HepG2 (cell line): Measurements from ENCODE around the gene CFAP54. TPM values are rescaled to one million over a fixed set of nuclear protein-coding genes. Genes with fewer than 3 reads are reported as not detected.

Source experiments
- AKAP8 ChIP-seq: sonication (generic); formaldehyde crosslinking; IDR thresholded peaks from 2 replicates; pipeline ENCODE4 v1.5.1; 2020; ENCODE audit warnings: mild to moderate bottlenecking, missing genetic modification reagents
- CHCHD3 ChIP-seq: sonication (generic); formaldehyde crosslinking; IDR thresholded peaks from 2 replicates; pipeline ENCODE4 v1.8.0; 2022; ENCODE audit warnings: mild to moderate bottlenecking, missing genetic modification reagents, moderate library complexity
- FOXA3 ChIP-seq: IDR thresholded peaks from 2 replicates; pipeline ENCODE4 v1.6.1; 2016; ENCODE audit warnings: missing genetic modification reagents, missing compliant biosample characterization
- GTF3A ChIP-seq: sonication (generic); formaldehyde crosslinking; conservative IDR thresholded peaks from 2 replicates; pipeline ENCODE4 v1.4.0; 2020; ENCODE audit warnings: mild to moderate bottlenecking, missing genetic modification reagents
- HMG20B ChIP-seq: conservative IDR thresholded peaks from 2 replicates; pipeline ENCODE4 v1.6.1; 2016; ENCODE audit warnings: missing genetic modification reagents, missing compliant biosample characterization
- MAFG ChIP-seq: sonication (generic); formaldehyde crosslinking; IDR thresholded peaks from 2 replicates; pipeline ENCODE4 v1.5.1; 2020; ENCODE audit warnings: mild to moderate bottlenecking, missing genetic modification reagents
- MZF1 ChIP-seq: sonication (generic); formaldehyde crosslinking; IDR thresholded peaks from 2 replicates; pipeline ENCODE4 v1.8.1; 2023; ENCODE audit warnings: mild to moderate bottlenecking, missing genetic modification reagents, borderline replicate concordance
- NFE2L1 ChIP-seq: sonication (generic); formaldehyde crosslinking; IDR thresholded peaks from 2 replicates; pipeline ENCODE4 v1.4.0; 2020; ENCODE audit warnings: missing genetic modification reagents, mild to moderate bottlenecking, borderline replicate concordance
- PPARG ChIP-seq: conservative IDR thresholded peaks from 2 replicates; pipeline ENCODE4 v1.6.1; 2016; ENCODE audit warnings: missing biosample characterization, missing genetic modification reagents
- RFX1 ChIP-seq: fragments of 450-650 bp; IDR thresholded peaks from 2 replicates; pipeline ENCODE4 v1.6.1; 2017
- TBX2 ChIP-seq: sonication (generic); formaldehyde crosslinking; IDR thresholded peaks from 2 replicates; pipeline ENCODE4 v1.5.0; 2020; ENCODE audit warnings: missing genetic modification reagents, mild to moderate bottlenecking, borderline replicate concordance
- ZNF136 ChIP-seq: sonication (generic); formaldehyde crosslinking; IDR thresholded peaks from 2 replicates; pipeline ENCODE4 v1.8.1; 2022; ENCODE audit warnings: low read depth, mild to moderate bottlenecking, moderate library complexity, missing genetic modification reagents
- ZNF333 ChIP-seq: sonication (generic); formaldehyde crosslinking; IDR thresholded peaks from 2 replicates; pipeline ENCODE4 v1.4.0; 2020; ENCODE audit warnings: mild to moderate bottlenecking, missing genetic modification reagents, borderline replicate concordance
- ZNF549 ChIP-seq: sonication (generic); formaldehyde crosslinking; IDR thresholded peaks from 2 replicates; pipeline ENCODE4 v1.5.0; 2020; ENCODE audit warnings: missing genetic modification reagents
- ZNF644 ChIP-seq: IDR thresholded peaks from 2 replicates; pipeline ENCODE4 v1.6.1; 2016; ENCODE audit warnings: low read depth
- ZNF652 ChIP-seq: IDR thresholded peaks from 2 replicates; pipeline ENCODE4 v1.6.1; 2016; ENCODE audit warnings: low read depth, borderline replicate concordance
- ZNF782 ChIP-seq: sonication (generic); formaldehyde crosslinking; IDR thresholded peaks from 2 replicates; pipeline ENCODE4 v1.4.0; 2020; ENCODE audit warnings: missing genetic modification reagents, mild to moderate bottlenecking, borderline replicate concordance
- ZSCAN21 ChIP-seq: sonication (generic); formaldehyde crosslinking; IDR thresholded peaks from 2 replicates; pipeline ENCODE4 v1.8.0; 2022; ENCODE audit warnings: mild to moderate bottlenecking, missing genetic modification reagents, moderate library complexity, borderline replicate concordance
- polyA plus RNA-seq, 8 experiments: library from polyadenylated mRNA; depleted of rRNA in 3 of 8; stranded (reverse) in 7 of 8; unstranded in 1 of 8; fragments of >200 nt; fragmentation: Illumina TruSeq in 4 of 8; extraction: Trizol in 4 of 8; gene quantifications; 2 replicates each; pipeline versions ENCODE4 v1.2.1 to v1.2.3, GENCODE V29; 2011 to 2016; ENCODE audit warnings: low read depth in 4 of 8, missing spikeins in 1 of 8, mixed read lengths in 1 of 8; ENCODE audit not compliant: insufficient read depth in 1 of 8
- total RNA-seq, 5 experiments: library from RNA; depleted of rRNA; stranded (reverse); fragments of >200 nt; fragmentation: Illumina TruSeq; extraction: Trizol; gene quantifications; 2 replicates each; pipeline ENCODE4 v1.2.3, GENCODE V29; 2016; ENCODE audit warnings: low read depth in 1 of 5
- TF ChIP-seq, protein P1 (sequence below): sonication (generic); formaldehyde crosslinking; conservative IDR thresholded peaks from 2 replicates; pipeline ENCODE4 v1.4.0; 2020; ENCODE audit warnings: missing genetic modification reagents
- TF ChIP-seq, protein P2 (sequence below), 2 experiments: sonication (generic) in 1 of 2; formaldehyde crosslinking in 1 of 2; IDR thresholded peaks; 2 replicates each; pipeline versions ENCODE4 v1.6.1 to v1.9.0; 2014 to 2022; ENCODE audit warnings: antibody characterized with exemption in 1 of 2, borderline replicate concordance in 1 of 2, inconsistent platforms in 1 of 2, low read depth in 1 of 2, missing genetic modification reagents in 1 of 2
- TF ChIP-seq, protein P3 (sequence below): sonication (generic); formaldehyde crosslinking; IDR thresholded peaks from 2 replicates; pipeline ENCODE4 v1.8.1; 2022; ENCODE audit warnings: mild to moderate bottlenecking, missing genetic modification reagents

The CFAP54 gene
- total and polyA plus RNA-seq, 2 of the 13 experiments (the other 11 are each of a cell fraction or from before 2014, with no cell fraction given), result not detected

DNA sequence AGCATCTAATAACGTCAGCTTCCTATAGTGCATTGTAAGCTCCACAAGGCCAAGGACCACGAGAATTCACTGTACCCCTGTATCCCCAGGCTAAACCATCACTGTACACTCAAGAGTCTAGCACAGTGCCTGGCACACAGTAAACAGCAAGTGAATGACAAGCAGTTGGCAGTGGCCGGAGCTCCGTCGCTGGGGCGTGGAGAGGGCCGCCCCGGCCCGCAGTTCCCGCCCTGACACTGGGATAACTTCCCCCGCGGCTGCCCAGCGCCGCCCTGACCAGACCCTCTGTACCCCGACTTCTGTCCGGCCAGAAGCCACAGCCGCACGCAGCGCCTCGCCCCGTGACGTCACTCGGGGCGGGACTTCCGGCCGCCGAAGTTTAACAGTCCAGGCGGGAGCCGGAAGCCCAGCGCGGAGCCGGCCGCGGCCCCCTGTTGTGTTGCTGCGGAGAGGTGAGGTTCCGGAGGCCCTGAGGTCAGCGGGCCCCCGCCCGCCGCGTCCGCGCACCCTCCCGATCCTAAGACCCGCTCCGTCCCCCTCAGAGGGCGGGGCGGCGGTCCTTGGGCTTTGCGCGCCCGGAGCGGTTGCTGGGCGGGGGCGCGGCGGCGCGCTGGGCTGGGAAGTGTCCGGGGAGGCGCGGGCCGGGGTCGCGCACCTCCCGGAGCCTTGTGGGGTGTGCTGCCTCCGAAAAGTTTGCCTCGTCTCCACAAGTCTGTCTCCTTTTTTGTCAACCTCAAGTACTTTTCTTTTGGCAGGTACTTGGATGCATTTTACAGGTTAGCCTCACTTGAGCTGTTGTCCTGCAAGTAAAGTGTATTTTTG, 417.7 kb downstream of the CFAP54 start, which contains the start of gene NEDD1 (continued):
- TF ChIP-seq ZSCAN21 (CRISPR knock-in tag), result peak; percentile 43; the same call in 1 of the 2 replicates
- no peak for TF ChIP-seq NFE2L1
- no peak for TF ChIP-seq ZNF782 (CRISPR knock-in tag)
- TF ChIP-seq RFX1, result no peak
- TF ChIP-seq ZNF136 (CRISPR knock-in tag), result no peak
- TF ChIP-seq TBX2 (CRISPR knock-in tag), result peak; percentile 78; the same call in 1 of the 2 replicates
- no peak for TF ChIP-seq PPARG
- no peak for TF ChIP-seq ZNF333
- TF ChIP-seq ZNF652, result no peak
- TF ChIP-seq ZNF549 (CRISPR knock-in tag), result no peak
- no peak for TF ChIP-seq MZF1 (CRISPR knock-in tag)
- TF ChIP-seq, protein P1, sequence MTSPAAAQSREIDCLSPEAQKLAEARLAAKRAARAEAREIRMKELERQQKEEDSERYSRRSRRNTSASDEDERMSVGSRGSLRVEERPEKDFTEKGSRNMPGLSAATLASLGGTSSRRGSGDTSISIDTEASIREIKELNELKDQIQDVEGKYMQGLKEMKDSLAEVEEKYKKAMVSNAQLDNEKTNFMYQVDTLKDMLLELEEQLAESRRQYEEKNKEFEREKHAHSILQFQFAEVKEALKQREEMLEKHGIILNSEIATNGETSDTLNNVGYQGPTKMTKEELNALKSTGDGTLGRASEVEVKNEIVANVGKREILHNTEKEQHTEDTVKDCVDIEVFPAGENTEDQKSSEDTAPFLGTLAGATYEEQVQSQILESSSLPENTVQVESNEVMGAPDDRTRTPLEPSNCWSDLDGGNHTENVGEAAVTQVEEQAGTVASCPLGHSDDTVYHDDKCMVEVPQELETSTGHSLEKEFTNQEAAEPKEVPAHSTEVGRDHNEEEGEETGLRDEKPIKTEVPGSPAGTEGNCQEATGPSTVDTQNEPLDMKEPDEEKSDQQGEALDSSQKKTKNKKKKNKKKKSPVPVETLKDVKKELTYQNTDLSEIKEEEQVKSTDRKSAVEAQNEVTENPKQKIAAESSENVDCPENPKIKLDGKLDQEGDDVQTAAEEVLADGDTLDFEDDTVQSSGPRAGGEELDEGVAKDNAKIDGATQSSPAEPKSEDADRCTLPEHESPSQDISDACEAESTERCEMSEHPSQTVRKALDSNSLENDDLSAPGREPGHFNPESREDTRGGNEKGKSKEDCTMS (CRISPR knock-in tag), result no peak
- no peak for TF ChIP-seq GTF3A (CRISPR knock-in tag)
- TF ChIP-seq, protein P2, sequence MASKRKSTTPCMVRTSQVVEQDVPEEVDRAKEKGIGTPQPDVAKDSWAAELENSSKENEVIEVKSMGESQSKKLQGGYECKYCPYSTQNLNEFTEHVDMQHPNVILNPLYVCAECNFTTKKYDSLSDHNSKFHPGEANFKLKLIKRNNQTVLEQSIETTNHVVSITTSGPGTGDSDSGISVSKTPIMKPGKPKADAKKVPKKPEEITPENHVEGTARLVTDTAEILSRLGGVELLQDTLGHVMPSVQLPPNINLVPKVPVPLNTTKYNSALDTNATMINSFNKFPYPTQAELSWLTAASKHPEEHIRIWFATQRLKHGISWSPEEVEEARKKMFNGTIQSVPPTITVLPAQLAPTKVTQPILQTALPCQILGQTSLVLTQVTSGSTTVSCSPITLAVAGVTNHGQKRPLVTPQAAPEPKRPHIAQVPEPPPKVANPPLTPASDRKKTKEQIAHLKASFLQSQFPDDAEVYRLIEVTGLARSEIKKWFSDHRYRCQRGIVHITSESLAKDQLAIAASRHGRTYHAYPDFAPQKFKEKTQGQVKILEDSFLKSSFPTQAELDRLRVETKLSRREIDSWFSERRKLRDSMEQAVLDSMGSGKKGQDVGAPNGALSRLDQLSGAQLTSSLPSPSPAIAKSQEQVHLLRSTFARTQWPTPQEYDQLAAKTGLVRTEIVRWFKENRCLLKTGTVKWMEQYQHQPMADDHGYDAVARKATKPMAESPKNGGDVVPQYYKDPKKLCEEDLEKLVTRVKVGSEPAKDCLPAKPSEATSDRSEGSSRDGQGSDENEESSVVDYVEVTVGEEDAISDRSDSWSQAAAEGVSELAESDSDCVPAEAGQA (IDR thresholded peaks at IDR 0.05; ENCODE audit: low read depth), result peak; percentile 73
- TF ChIP-seq, protein P2 (CRISPR knock-in tag; IDR thresholded peaks at IDR 0.05; ENCODE audit: borderline replicate concordance), result no peak
- no peak for TF ChIP-seq CHCHD3
- TF ChIP-seq, protein P3, sequence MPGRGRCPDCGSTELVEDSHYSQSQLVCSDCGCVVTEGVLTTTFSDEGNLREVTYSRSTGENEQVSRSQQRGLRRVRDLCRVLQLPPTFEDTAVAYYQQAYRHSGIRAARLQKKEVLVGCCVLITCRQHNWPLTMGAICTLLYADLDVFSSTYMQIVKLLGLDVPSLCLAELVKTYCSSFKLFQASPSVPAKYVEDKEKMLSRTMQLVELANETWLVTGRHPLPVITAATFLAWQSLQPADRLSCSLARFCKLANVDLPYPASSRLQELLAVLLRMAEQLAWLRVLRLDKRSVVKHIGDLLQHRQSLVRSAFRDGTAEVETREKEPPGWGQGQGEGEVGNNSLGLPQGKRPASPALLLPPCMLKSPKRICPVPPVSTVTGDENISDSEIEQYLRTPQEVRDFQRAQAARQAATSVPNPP (CRISPR knock-in tag), result peak; percentile 72; the same call in 1 of the 2 replicates
- TF ChIP-seq AKAP8 (CRISPR knock-in tag), result no peak
- TF ChIP-seq HMG20B (CRISPR knock-in tag), result no peak; the same call in 1 of the 2 replicates
- TF ChIP-seq FOXA3 (CRISPR knock-in tag), result peak; percentile 41
- no peak for TF ChIP-seq ZNF644 (CRISPR knock-in tag)
- no peak for TF ChIP-seq MAFG (CRISPR knock-in tag)
